Ishikawa (cell line): ENCODE results near the gene LRFN5.

ENCODE experiments used
- CEBPB ChIP-seq: IDR thresholded peaks from 2 replicates; pipeline ENCODE4 v1.6.1; 2012
- CREB1 ChIP-seq: IDR thresholded peaks from 2 replicates; pipeline ENCODE4 v1.6.1; 2012; ENCODE audit warnings: low read depth
- EGR1 ChIP-seq: IDR thresholded peaks from 2 replicates; pipeline ENCODE4 v1.6.1; 2012
- EP300 ChIP-seq: IDR thresholded peaks from 2 replicates; pipeline ENCODE4 v1.6.1; 2012; ENCODE audit warnings: borderline replicate concordance
- FOXM1 ChIP-seq: IDR thresholded peaks from 2 replicates; pipeline ENCODE4 v1.6.1; 2012; ENCODE audit warnings: low read depth, borderline replicate concordance
- MAX ChIP-seq: IDR thresholded peaks from 2 replicates; pipeline ENCODE4 v1.6.1; 2012
- NFIC ChIP-seq: IDR thresholded peaks from 2 replicates; pipeline ENCODE4 v1.6.1; 2012
- RAD21 ChIP-seq: IDR thresholded peaks from 2 replicates; pipeline ENCODE4 v1.6.1; 2012; ENCODE audit warnings: low read depth
- REST ChIP-seq: IDR thresholded peaks from 2 replicates; pipeline ENCODE4 v1.6.1; 2012; ENCODE audit warnings: low read depth, mild to moderate bottlenecking
- TAF1 ChIP-seq: IDR thresholded peaks from 2 replicates; pipeline ENCODE4 v1.6.1; 2012; ENCODE audit warnings: low read depth, mild to moderate bottlenecking
- TCF12 ChIP-seq: IDR thresholded peaks from 2 replicates; pipeline ENCODE4 v1.6.1; 2012; ENCODE audit warnings: low read depth
- TEAD4 ChIP-seq: IDR thresholded peaks from 2 replicates; pipeline ENCODE4 v1.6.1; 2012
- USF1 ChIP-seq: IDR thresholded peaks from 2 replicates; pipeline ENCODE4 v1.6.1; 2012
- YY1 ChIP-seq: IDR thresholded peaks from 2 replicates; pipeline ENCODE4 v1.6.1; 2012; ENCODE audit warnings: low read depth
- ZBTB7A ChIP-seq: IDR thresholded peaks from 2 replicates; pipeline ENCODE4 v1.6.1; 2012; ENCODE audit warnings: low read depth

The LRFN5 gene

GRCh38 chr14:41916313-41916712 is 309.6 kb downstream of the LRFN5 start:
- no peak for TF ChIP-seq NFIC
- no peak for TF ChIP-seq TAF1
- TF ChIP-seq TCF12, result no peak
- no peak for TF ChIP-seq EGR1
- no peak for TF ChIP-seq REST
- TF ChIP-seq CEBPB, result no peak
- no peak for TF ChIP-seq YY1
- TF ChIP-seq CREB1, result no peak
- no peak for TF ChIP-seq ZBTB7A
- no peak for TF ChIP-seq EP300
- TF ChIP-seq MAX, result no peak
- no peak for TF ChIP-seq TEAD4
- no peak for TF ChIP-seq FOXM1
- no peak for TF ChIP-seq USF1
- TF ChIP-seq RAD21, result no peak

- TF ChIP-seq FOXM1 (no peak), RAD21 (peak; percentile 55)
These were observed 318.7 kb downstream of the LRFN5 start for GRCh38 chr14:41925409-41925808.

- TF ChIP-seq TCF12 (no peak), CEBPB (no peak), USF1 (no peak), YY1 (no peak), EP300 (no peak)
These were observed 343.9 kb downstream of the LRFN5 start for GRCh38 chr14:41950428-41951151.
